NCI-H1436 (cell line): ENCODE results near the gene KRT36.
A peak's percentile ranks its signal among the peaks of the same experiment; 100 is the strongest.

Experiments used
- DNase-seq: peaks from one replicate; lab custom pipeline; 2025; lab: John Stamatoyannopoulos, UW

KRT36 gene

DNA sequence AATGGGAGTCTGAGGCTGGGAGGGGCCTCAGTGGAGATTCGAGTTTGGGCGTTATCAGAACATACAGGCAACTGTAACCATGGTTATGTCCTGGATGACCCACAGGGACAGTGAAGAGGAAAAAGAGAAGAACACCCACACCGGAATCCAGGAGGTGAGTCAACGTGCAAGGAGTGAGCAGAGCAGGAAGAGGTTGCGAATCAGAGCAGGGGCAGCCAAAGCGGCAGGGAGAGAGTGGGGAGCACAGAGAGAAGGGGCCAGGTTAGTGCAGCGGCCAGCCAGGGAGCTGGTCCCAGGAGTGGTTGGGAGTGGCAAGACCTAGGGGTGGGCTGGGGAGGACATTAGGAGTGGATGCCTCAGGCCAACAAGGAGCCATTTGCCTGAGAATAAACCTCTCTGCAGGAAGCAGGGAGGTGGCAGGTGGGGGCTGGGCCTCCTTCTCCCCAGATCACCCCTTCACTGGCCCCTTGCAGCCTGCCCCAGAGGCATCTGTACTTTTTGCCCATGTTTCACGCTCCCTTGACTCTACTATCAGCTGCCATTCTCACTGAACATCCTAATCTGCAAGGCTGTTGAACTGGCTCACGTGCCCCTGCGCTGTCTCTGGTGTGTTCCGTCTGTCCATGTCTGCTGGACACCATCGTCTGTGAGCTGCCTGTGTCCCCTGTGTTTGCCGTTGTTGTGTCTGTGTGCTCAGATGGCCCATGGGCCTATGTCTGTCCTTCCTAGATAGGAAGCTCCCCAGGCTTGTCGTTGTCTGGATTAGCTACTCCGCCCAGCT is 10.6 kb upstream of the KRT36 start:
- no peak for DNase-seq

DNA sequence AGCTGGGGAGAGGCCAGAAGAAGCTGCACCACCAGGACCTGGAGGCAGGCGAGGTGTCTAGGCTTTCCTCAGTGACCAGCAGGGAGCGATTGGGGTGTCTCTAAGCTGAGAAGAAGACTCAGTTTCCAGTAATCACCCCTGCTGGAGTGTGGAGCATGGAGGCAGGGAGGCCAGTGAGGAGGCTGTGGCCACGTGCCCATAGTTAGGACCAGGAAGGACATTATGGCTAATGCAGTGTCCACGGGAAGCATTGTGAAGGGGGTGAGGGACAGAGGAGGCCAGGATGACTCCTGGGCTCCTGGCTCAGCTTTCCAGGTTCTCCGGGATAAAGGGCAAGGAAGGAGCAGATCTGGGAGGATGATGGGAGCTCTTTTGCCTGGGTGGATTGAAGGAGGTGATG is 10.0 kb upstream of the KRT36 start:
- no peak for DNase-seq

- no peak for DNase-seq
Observed at GRCh38 chr17:41498276-41498675, 8.6 kb upstream of the KRT36 start.

- DNase-seq = peak; percentile 91
Observed at GRCh38 chr17:41496803-41497484, 7.2 kb upstream of the KRT36 start.

DNA sequence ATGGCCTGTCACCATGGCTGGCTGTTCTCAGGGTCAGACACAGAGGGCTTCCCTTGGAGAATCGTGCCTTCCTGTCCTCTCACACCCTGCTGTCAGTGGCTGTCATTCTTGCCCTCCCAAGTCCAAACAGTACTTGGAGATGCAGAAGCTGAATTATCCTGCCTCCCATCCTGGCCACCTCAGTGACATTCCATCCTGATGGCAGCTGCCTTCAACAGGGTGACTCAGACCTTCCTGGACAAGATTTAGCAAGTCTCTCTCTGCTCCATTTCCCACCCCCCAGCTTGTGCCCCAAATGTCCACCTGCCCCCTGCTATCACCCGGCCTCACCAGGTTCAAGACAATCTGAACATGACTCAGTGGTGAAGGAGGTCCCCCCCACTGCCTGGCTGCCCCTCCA is 4.8 kb upstream of the KRT36 start:
- DNase-seq = no peak

DNA sequence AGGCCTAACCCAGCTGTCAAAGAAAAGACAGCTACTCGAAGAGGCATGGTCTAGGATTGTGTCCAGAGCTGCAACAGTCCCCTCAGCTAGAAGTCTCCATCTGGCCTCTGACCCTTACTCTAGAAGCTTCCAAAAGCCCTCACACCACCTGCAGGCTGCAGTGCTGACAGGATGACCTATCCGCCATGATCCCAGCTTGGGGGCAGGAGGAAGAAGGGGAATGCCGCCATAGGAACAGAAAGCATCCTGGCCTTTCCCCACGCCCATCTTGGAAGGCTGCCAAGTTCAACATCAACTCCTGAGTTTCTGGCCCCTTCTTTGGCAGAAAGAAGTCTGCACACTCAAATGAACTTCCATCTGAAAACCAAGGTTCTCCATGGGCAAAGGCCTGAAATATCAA is 3.1 kb upstream of the KRT36 start:
- peak; percentile 10 for DNase-seq

GRCh38 chr17:41492351-41492750 is 2.6 kb upstream of the KRT36 start:
- no peak for DNase-seq

DNA sequence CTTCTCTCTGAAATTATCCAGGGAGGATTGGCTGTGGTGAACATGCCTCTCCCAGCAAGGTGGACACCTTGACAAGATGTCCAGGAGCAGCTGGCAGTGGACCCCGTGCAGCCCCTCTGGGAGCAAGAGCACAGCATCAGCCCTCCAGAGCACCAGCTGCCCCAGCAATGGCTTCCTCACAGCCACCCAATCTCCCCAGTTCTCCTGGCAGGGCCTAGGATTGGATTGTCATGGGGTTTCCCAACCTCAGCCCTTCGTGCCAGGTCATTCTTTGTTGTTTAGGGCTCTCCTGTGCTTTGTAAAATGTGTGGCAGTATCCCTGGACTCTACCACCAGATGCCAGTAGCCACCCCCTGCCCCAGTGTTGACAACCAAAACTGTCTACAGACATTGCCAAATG is 1.8 kb upstream of the KRT36 start:
- no peak for DNase-seq

GRCh38 chr17:41490000-41490990 is 585 bp upstream of the KRT36 start:
- DNase-seq = no peak

GRCh38 chr17:41486809-41487530 is 2.7 kb downstream of the KRT36 start:
- no peak for DNase-seq

- no peak for DNase-seq
Observed at GRCh38 chr17:41486316-41486715, 3.4 kb downstream of the KRT36 start.

GRCh38 chr17:41484920-41485904 is 4.5 kb downstream of the KRT36 start:
- no peak for DNase-seq

DNA sequence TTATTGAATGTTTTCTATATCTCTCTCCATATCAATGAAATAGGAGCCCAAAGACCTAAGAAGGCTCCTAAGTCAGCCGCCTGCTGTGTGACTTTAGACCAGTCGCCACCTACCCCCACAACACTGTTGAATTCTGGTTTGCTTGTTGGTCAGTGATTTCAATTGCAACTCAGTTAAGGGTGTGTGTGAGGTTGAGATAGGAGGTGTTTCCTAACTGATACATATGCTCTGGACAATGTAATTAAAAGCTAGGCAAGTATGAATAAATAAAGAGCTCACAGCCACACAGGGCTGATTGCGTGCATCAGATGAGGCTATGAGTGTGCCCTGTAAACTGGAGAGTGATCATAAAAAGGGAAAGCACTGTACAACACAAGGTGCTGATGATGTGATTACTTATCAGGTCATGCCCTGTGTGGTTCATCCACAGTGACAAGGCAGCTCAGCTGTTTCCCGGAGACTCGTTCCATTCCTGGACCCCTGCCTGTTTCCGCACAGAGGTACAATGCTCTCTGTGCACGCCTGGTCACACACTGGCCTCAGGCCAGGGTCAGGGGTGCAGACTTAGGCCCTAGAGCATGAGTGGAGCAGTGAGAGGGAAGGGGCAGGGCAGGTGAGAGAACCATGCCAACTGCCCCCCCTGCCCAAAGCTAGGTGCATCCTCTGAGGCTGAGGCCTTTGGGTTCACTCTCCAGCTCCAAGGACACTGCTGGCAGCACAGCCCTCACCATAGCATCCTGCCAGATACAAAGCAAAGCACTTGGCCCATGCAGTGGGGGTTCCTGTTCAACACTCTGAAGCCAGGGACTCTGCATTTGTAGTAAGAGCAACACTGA is 5.5 kb downstream of the KRT36 start:
- DNase-seq = no peak

DNA sequence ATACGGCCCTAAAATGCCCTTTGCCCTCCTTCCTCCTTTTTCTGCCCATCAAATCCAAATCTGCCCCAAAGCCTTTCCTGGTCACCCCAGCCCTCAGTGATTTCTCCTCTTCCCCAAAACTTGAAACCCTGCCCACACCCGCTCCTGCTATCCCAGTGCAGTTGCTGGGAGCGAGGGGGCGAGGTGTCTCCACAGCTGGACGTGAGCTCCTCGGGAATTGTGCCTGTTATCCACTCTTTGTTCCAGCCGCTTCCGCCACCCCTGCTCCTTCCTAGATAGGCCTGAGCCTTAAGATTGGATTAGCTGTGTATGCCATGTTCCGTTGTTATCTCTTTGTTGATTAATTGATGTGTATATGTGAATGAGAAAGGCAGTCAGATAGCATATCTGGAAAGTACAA is 6.2 kb downstream of the KRT36 start:
- DNase-seq = no peak

GRCh38 chr17:41481036-41481435 is 8.7 kb downstream of the KRT36 start, which contains the start of gene KRT35:
TSS of gene KRT35 (minus strand) at chr17:41481151. CDS start at chr17:41481097, 54 bp downstream.
- no peak for DNase-seq

- DNase-seq = no peak
Observed at GRCh38 chr17:41480581-41480980, 9.1 kb downstream of the KRT36 start.

GRCh38 chr17:41480136-41480535 is 9.6 kb downstream of the KRT36 start:
- DNase-seq = no peak

GRCh38 chr17:41478237-41478636 is 11.5 kb downstream of the KRT36 start:
- DNase-seq = no peak
